Measurements from ENCODE around the gene TDRKH. TPM values are rescaled to one million over a fixed set of nuclear protein-coding genes. Genes with fewer than 3 reads are reported as not detected.

TDRKH gene
- polyA plus RNA-seq, 1 experiment = 1.0 TPM

- Histone ChIP-seq H3K9me3 (ENCODE audit: control insufficient read depth, insufficient read depth, low read length) (peaks cover 7% of the 10 kb centered on the region; the same call in 1 of the 2 replicates), H3K27ac (ENCODE audit: low read depth, low read length) (no peak overlapping the region), H3K4me3 (ENCODE audit: low read depth, low read length) (no peak overlapping the region), H3K27me3 (ENCODE audit: control insufficient read depth, insufficient read depth, low read length) (peaks cover 55% of the 10 kb centered on the region)
- no peak for DNase-seq (ENCODE audit: low read depth, low spot score)
- no peak for TF ChIP-seq CTCF (IDR thresholded peaks at IDR 0.05; ENCODE audit: low read depth, low read length)
- POLR2A ChIA-PET = no interaction called here
- CTCF ChIA-PET = no interaction called here
These were observed 47.6 kb upstream of the TDRKH start for GRCh38 chr1:151837884-151838221.

GRCh38 chr1:151837197-151837596, 46.9 kb upstream of the TDRKH start:
- Histone ChIP-seq H3K27me3 (ENCODE audit: control insufficient read depth, insufficient read depth, low read length) (peaks cover 60% of the 10 kb centered on the region), H3K9me3 (ENCODE audit: control insufficient read depth, insufficient read depth, low read length) (peaks cover 7% of the 10 kb centered on the region; the same call in 1 of the 2 replicates), H3K4me3 (ENCODE audit: low read depth, low read length) (no peak overlapping the region), H3K27ac (ENCODE audit: low read depth, low read length) (no peak overlapping the region)
- no peak for DNase-seq (ENCODE audit: low read depth, low spot score)
- TF ChIP-seq CTCF (IDR thresholded peaks at IDR 0.05; ENCODE audit: low read depth, low read length) = no peak
- POLR2A ChIA-PET = no interaction called here
- CTCF ChIA-PET = no interaction called here

GRCh38 chr1:151835596-151835995, 45.3 kb upstream of the TDRKH start:
- DNase-seq (ENCODE audit: low read depth, low spot score) = no peak
- no peak for TF ChIP-seq CTCF (IDR thresholded peaks at IDR 0.05; ENCODE audit: low read depth, low read length)
- Histone ChIP-seq H3K4me3 (ENCODE audit: low read depth, low read length) (no peak overlapping the region), H3K27me3 (ENCODE audit: control insufficient read depth, insufficient read depth, low read length) (peaks cover 65% of the 10 kb centered on the region), H3K27ac (ENCODE audit: low read depth, low read length) (no peak overlapping the region), H3K9me3 (ENCODE audit: control insufficient read depth, insufficient read depth, low read length) (peaks cover 7% of the 10 kb centered on the region; the same call in 1 of the 2 replicates)
- CTCF ChIA-PET = interaction anchor here (0.6 to 1.1 kb wide), 4 partner anchors 10 to 300 kb away, joined by 3 read pairs; no protein-coding TSS in a partner anchor
- POLR2A ChIA-PET = no interaction called here

GRCh38 chr1:151834239-151834638, 43.9 kb upstream of the TDRKH start:
- Histone ChIP-seq H3K27ac (ENCODE audit: low read depth, low read length) (no peak overlapping the region), H3K4me3 (ENCODE audit: low read depth, low read length) (no peak overlapping the region), H3K9me3 (ENCODE audit: control insufficient read depth, insufficient read depth, low read length) (peaks cover 4% of the 10 kb centered on the region; the same call in 1 of the 2 replicates), H3K27me3 (ENCODE audit: control insufficient read depth, insufficient read depth, low read length) (peaks cover 56% of the 10 kb centered on the region)
- no peak for TF ChIP-seq CTCF (IDR thresholded peaks at IDR 0.05; ENCODE audit: low read depth, low read length)
- DNase-seq (ENCODE audit: low read depth, low spot score) = no peak
- POLR2A ChIA-PET = no interaction called here
- CTCF ChIA-PET = interaction anchor here (1.5 kb wide), 1 partner anchor 12 kb away, joined by 5 read pairs; no protein-coding TSS in a partner anchor

- CTCF ChIA-PET = interaction anchor here (1.5 kb wide), 1 partner anchor 13 kb away, joined by 5 read pairs; no protein-coding TSS in a partner anchor
- no peak for TF ChIP-seq CTCF (IDR thresholded peaks at IDR 0.05; ENCODE audit: low read depth, low read length)
- no peak overlapping the region for H3K27ac ChIP-seq (ENCODE audit: low read depth, low read length)
- H3K4me3 ChIP-seq (ENCODE audit: low read depth, low read length) = no peak overlapping the region
- no peaks in the 10 kb centered on the region; the same call in 1 of the 2 replicates for H3K9me3 ChIP-seq (ENCODE audit: control insufficient read depth, insufficient read depth, low read length)
- H3K27me3 ChIP-seq (ENCODE audit: control insufficient read depth, insufficient read depth, low read length) = peaks cover 53% of the 10 kb centered on the region
- POLR2A ChIA-PET = no interaction called here
- DNase-seq (ENCODE audit: low read depth, low spot score) = no peak
These were observed 43.0 kb upstream of the TDRKH start for GRCh38 chr1:151833172-151833900.
